ENCODE results near the gene TEAD1. TPM values are rescaled to one million over a fixed set of nuclear protein-coding genes. Genes with fewer than 3 reads are reported as not detected.

TEAD1 gene
- polyA plus RNA-seq, 1 donor (not counting 4 experiments of a cell fraction or from before 2014, with no cell fraction given) = 32.7 TPM

- Histone ChIP-seq H3K9me3 (ENCODE audit: control insufficient read depth, low read depth, low read length) (no peaks in the 10 kb centered on the region), H3K79me2 (ENCODE audit: control insufficient read depth, insufficient read depth, low read length) (peaks cover 2% of the 10 kb centered on the region), H3K4me2 (ENCODE audit: control insufficient read depth, extremely low read depth, insufficient read depth, low read depth, low read length) (no peak overlapping the region), H3K4me3 (ENCODE audit: control insufficient read depth in 2 of 3, extremely low read depth in 1 of 3, insufficient read depth in 2 of 3, low read depth in 1 of 3, low read length in 3 of 3) (no peak overlapping the region), H3K27me3 (ENCODE audit: control insufficient read depth, extremely low read depth, insufficient read depth, low read length) (no peaks in the 10 kb centered on the region), H2AFZ (ENCODE audit: control insufficient read depth, low read length) (no peak overlapping the region), H4K20me1 (ENCODE audit: control insufficient read depth, extremely low read depth, insufficient read depth, low read length) (no peaks in the 10 kb centered on the region), H3K9ac (ENCODE audit: control insufficient read depth, extremely low read depth, insufficient read depth, low read length) (no peak overlapping the region), H3K27ac (ENCODE audit: control insufficient read depth, insufficient read depth, low read length) (no peak overlapping the region), H3K36me3 (ENCODE audit: control insufficient read depth in 2 of 2, extremely low read depth in 1 of 2, insufficient read depth in 2 of 2, low read length in 2 of 2) (peaks cover 20 to 37% of the 10 kb centered on the region in 2 experiments), H3K4me1 (ENCODE audit: control insufficient read depth, extremely low read depth, insufficient read depth, low read length) (peaks cover 26% of the 10 kb centered on the region), H3K9me1 (ENCODE audit: control insufficient read depth, extremely low read depth, insufficient read depth, low read length) (no peaks in the 10 kb centered on the region)
- no peak for TF ChIP-seq EZH2 (IDR thresholded peaks at IDR 0.05; ENCODE audit: low read length)
- TF ChIP-seq CTCF (optimal IDR thresholded peaks at IDR 0.05 in 1 of 3, IDR thresholded peaks at IDR 0.05 in 1 of 3, conservative IDR thresholded peaks at IDR 0.05 in 1 of 3; ENCODE audit: extremely low read depth in 1 of 3, insufficient read depth in 2 of 3, low read length in 3 of 3) = no peak
- FAIRE-seq (no peak), DNase-seq (ENCODE audit: low read depth, low spot score) (no peak)
- dilution Hi-C loops (cut with MboI; ENCODE audit: extremely low pct_ligation_motif_present, low sequenced_read_pairs) = no loop called here
Observed at GRCh38 chr11:12897867-12898266, 223.6 kb downstream of the TEAD1 start.

GRCh38 chr11:12900496-12900895 is 226.3 kb downstream of the TEAD1 start:
- peaks cover 22 to 28% of the 10 kb centered on the region in 2 experiments for H3K36me3 ChIP-seq (ENCODE audit: control insufficient read depth in 2 of 2, extremely low read depth in 1 of 2, insufficient read depth in 2 of 2, low read length in 2 of 2)

More at GRCh38 chr11:12900496-12900895, 226.3 kb downstream of the TEAD1 start:
- dilution Hi-C loops (cut with MboI; ENCODE audit: extremely low pct_ligation_motif_present, low sequenced_read_pairs) = no loop called here
- Histone ChIP-seq H3K27me3 (ENCODE audit: control insufficient read depth, extremely low read depth, insufficient read depth, low read length) (no peaks in the 10 kb centered on the region), H3K9ac (ENCODE audit: control insufficient read depth, extremely low read depth, insufficient read depth, low read length) (no peak overlapping the region), H3K9me1 (ENCODE audit: control insufficient read depth, extremely low read depth, insufficient read depth, low read length) (no peaks in the 10 kb centered on the region), H3K4me1 (ENCODE audit: control insufficient read depth, extremely low read depth, insufficient read depth, low read length) (peaks cover 19% of the 10 kb centered on the region), H3K79me2 (ENCODE audit: control insufficient read depth, insufficient read depth, low read length) (peaks cover 2% of the 10 kb centered on the region), H2AFZ (ENCODE audit: control insufficient read depth, low read length) (no peak overlapping the region), H4K20me1 (ENCODE audit: control insufficient read depth, extremely low read depth, insufficient read depth, low read length) (no peaks in the 10 kb centered on the region), H3K9me3 (ENCODE audit: control insufficient read depth, low read depth, low read length) (no peaks in the 10 kb centered on the region), H3K4me3 (ENCODE audit: control insufficient read depth in 2 of 3, extremely low read depth in 1 of 3, insufficient read depth in 2 of 3, low read depth in 1 of 3, low read length in 3 of 3) (no peak overlapping the region), H3K27ac (ENCODE audit: control insufficient read depth, insufficient read depth, low read length) (no peak overlapping the region), H3K4me2 (ENCODE audit: control insufficient read depth, extremely low read depth, insufficient read depth, low read depth, low read length) (no peak overlapping the region)
- TF ChIP-seq CTCF (optimal IDR thresholded peaks at IDR 0.05 in 1 of 3, IDR thresholded peaks at IDR 0.05 in 1 of 3, conservative IDR thresholded peaks at IDR 0.05 in 1 of 3; ENCODE audit: extremely low read depth in 1 of 3, insufficient read depth in 2 of 3, low read length in 3 of 3) = no peak
- no peak for TF ChIP-seq EZH2 (IDR thresholded peaks at IDR 0.05; ENCODE audit: low read length)
- DNase-seq (ENCODE audit: low read depth, low spot score) (peak; percentile 92), FAIRE-seq (peak; percentile 83)
